Naive B cell (primary cell): ENCODE results near the gene FBXL7. TPM values are rescaled to one million over a fixed set of nuclear protein-coding genes. Genes with fewer than 3 reads are reported as not detected.
A peak's percentile ranks its signal among the peaks of the same experiment; 100 is the strongest.

Experiments used
- ATAC-seq, 2 donors: fragments of 150-1000 bp; cut with Tn5 transposase; 2 replicates each; pipeline ENCODE4 v1.10.0; 2021; ENCODE audit warnings: low read depth in 2 of 2, mild to moderate bottlenecking in 2 of 2, moderate library complexity in 2 of 2
- DNase-seq: peaks from one replicate; pipeline ENCODE4 v3.0.0; 2022
- H3K27ac Mint-ChIP-seq, 6 donors: one replicate each; pipeline ENCODE4 v1.8.0; 2020 to 2022; ENCODE audit warnings: mild to moderate bottlenecking in 6 of 6, mixed read lengths in 6 of 6, moderate library complexity in 5 of 6, inconsistent platforms in 2 of 6
- H3K27me3 Mint-ChIP-seq, 3 donors: one replicate each; pipeline ENCODE4 v1.8.0; 2021 to 2022; ENCODE audit warnings: mixed read lengths in 3 of 3, mild to moderate bottlenecking in 1 of 3
- H3K36me3 Mint-ChIP-seq, 2 donors: one replicate each; pipeline ENCODE4 v1.8.0; 2020 to 2022; ENCODE audit warnings: mixed read lengths in 2 of 2, inconsistent platforms in 1 of 2, mild to moderate bottlenecking in 1 of 2
- H3K4me1 Mint-ChIP-seq, 3 donors: one replicate each; pipeline ENCODE4 v1.8.0; 2020 to 2022; ENCODE audit warnings: mixed read lengths in 3 of 3, inconsistent platforms in 1 of 3, mild to moderate bottlenecking in 1 of 3, moderate library complexity in 1 of 3
- H3K4me3 Mint-ChIP-seq, 8 donors: one replicate each; pipeline ENCODE4 v1.8.0; 2020 to 2022; ENCODE audit warnings: mild to moderate bottlenecking in 8 of 8, mixed read lengths in 8 of 8, moderate library complexity in 8 of 8, inconsistent platforms in 2 of 8
- H3K9me3 Mint-ChIP-seq, 7 donors: one replicate each; pipeline ENCODE4 v1.8.0; 2020 to 2022; ENCODE audit warnings: mixed read lengths in 7 of 7, mild to moderate bottlenecking in 5 of 7, inconsistent platforms in 2 of 7, moderate library complexity in 1 of 7
- polyA plus RNA-seq, 6 donors: library from polyadenylated mRNA; unstranded; fragments of 300-500 nt; fragmentation: Illumina TruSeq; gene quantifications; one replicate each; pipeline ENCODE4 v1.2.3, GENCODE V29; 2021; ENCODE audit warnings: low read depth in 6 of 6

Gene FBXL7
- polyA plus RNA-seq, 6 donors from 2014 or later, result not detected

DNA sequence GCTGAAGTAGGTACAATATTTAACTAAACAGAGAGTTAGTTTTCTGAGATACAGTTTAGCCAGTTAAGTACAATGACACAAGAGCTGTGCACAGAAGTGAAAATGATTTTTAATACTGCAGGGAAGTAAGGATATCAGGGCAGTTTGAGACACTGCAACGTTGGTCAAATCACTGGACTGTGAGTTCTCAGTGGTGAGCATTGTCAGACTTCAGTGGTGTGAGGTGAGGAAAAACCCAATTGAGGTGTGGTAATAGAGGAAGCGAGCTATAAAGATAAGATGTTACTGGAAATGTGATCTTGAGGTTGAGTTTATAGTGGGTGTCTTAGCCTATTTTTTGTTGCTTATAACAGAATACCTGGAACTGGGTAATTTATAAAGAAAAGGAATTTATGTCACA, 12.8 kb upstream of the FBXL7 start:
- H3K27ac Mint-ChIP-seq, result no peak overlapping the region
- H3K4me3 Mint-ChIP-seq, result no peak overlapping the region
- no peaks in the 10 kb centered on the region for H3K36me3 Mint-ChIP-seq
- no peak for ATAC-seq
- no peak for DNase-seq
- H3K27me3 Mint-ChIP-seq, result no peaks in the 10 kb centered on the region
- H3K9me3 Mint-ChIP-seq, result peaks cover 0 to 8% (median 3%) of the 10 kb centered on the region in 7 donors
- no peaks in the 10 kb centered on the region for H3K4me1 Mint-ChIP-seq

DNA sequence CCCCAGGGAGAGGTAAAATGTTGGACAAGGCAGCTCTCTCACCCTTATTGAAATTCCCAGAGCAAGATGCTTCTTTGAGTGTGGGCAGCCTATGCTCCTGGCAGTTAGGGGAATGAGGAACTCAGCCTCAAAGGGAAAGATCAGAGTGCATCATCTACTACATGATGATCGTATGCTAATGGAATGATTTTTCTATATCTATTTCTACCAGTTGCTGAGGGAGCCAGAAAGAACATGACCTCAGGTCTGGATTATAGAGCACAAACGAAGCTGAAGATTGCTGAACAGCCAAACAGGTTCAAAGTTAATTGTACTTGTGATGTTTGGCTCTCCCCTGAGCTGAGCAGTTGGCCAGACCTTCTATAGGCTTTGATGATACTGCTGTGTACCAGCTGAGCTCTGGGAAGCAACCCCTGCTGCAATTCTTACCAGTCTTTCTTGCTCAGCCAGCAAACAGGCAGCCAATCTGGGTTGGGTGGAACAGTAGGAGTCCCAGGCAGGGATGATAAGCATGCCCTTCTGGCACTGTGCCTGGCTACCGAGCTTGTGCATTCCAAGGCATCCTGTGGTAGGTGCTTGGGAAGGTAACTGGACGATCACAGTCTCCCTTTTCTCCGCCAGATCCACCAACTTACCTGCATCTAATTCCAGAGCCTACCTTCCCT, 10.3 kb upstream of the FBXL7 start:
- no peak for ATAC-seq
- Mint-ChIP-seq H3K4me1 (no peaks in the 10 kb centered on the region), H3K4me3 (no peak overlapping the region), H3K36me3 (no peaks in the 10 kb centered on the region), H3K27ac (no peak overlapping the region), H3K27me3 (peaks cover 0 to 4% (median 0%) of the 10 kb centered on the region in 3 donors), H3K9me3 (peaks cover 0 to 19% (median 3%) of the 10 kb centered on the region in 7 donors)
- no peak for DNase-seq

DNA sequence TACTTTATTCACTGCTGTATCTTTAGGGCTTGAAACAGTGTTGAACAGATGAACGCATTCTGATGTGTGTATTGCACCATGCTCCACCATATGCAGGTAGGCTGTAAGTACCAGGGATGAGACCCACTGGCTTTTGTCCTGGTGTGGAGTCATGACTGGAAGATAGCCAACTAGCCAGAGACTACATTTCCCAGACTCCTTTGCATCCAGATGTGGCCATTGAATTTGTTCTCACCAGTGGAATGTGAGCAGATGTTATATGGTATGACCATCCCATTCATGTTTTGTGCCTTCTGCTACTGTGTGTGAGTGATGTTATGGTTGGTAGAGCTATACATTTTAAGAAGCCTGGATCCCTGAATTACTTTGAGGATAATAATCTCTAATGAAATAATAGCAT, 7.4 kb upstream of the FBXL7 start:
- Mint-ChIP-seq H3K4me3 (no peak overlapping the region), H3K27me3 (peaks cover 0 to 13% (median 0%) of the 10 kb centered on the region in 3 donors), H3K36me3 (no peaks in the 10 kb centered on the region), H3K27ac (no peak overlapping the region), H3K4me1 (no peaks in the 10 kb centered on the region), H3K9me3 (peaks cover 0 to 19% (median 3%) of the 10 kb centered on the region in 7 donors)
- DNase-seq (no peak), ATAC-seq (no peak)

DNA sequence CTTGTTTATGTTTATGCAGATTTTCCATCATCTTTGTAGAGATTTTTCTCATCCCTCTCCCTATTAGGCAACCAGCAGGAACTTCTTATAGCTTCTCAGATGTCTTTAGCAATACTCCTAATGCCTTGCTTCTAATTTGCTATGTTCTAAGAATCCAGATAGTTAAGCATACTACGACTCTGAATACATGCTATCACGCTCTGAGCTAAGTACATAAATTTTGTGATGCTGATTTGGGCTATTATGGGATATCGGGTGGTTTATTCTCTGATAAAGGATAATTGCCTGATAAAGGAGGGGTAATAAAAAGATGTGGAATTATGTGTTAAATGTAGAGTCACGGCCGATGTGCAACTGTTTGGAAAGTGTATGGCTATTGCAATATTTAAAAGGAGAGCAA, 6.5 kb upstream of the FBXL7 start:
- DNase-seq (no peak), ATAC-seq (no peak)
- peaks cover 7 to 20% (median 9%) of the 10 kb centered on the region in 3 donors for H3K27me3 Mint-ChIP-seq
- H3K4me3 Mint-ChIP-seq, result no peak overlapping the region
- no peaks in the 10 kb centered on the region for H3K36me3 Mint-ChIP-seq
- H3K4me1 Mint-ChIP-seq, result no peaks in the 10 kb centered on the region
- H3K27ac Mint-ChIP-seq, result no peak overlapping the region
- H3K9me3 Mint-ChIP-seq, result peaks cover 0 to 28% (median 3%) of the 10 kb centered on the region in 7 donors

DNA sequence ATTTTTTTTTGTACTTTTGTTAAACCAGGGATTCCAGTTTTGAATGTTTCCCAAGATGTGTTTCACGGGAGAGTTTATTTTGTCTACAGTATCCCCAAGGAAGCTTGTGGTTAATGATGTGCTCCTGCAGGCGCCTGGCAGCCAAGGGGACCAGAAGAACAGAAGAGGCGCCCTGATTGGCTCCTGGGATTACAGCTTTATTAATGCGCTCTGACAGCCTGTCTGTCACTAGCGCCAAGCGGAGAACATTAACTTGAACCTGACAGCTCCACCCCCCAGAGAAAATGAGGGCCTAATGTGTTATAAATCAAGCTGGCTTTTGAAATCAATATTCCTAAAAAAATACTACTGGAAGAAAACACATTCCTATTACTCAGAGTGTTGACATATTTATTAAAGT, 5.0 kb upstream of the FBXL7 start:
- H3K27me3 Mint-ChIP-seq, result peaks cover 17 to 20% (median 18%) of the 10 kb centered on the region in 3 donors
- H3K9me3 Mint-ChIP-seq, result peaks cover 0 to 40% (median 2%) of the 10 kb centered on the region in 7 donors
- no peak overlapping the region for H3K4me3 Mint-ChIP-seq
- H3K36me3 Mint-ChIP-seq, result no peaks in the 10 kb centered on the region
- no peak overlapping the region for H3K27ac Mint-ChIP-seq
- DNase-seq (no peak), ATAC-seq (no peak)
- no peaks in the 10 kb centered on the region for H3K4me1 Mint-ChIP-seq

DNA sequence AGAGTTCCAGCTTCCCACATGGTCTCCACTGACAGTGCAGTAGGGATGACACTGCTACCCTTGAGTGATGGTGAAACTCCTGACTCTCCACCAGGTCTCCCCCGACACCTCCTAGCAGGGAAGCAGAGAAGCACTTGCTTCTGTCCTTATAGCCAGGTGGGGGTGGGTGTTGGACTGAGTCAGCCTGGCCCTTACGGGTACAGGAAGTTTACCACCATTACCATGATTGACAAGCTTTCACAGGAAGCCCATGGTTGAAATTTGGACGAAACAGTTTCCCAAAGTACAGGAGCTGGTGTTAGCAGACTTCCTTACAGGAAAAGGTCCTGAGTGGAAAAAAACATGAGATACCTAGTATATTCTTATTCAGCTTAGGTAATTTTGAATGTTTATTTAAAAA, 3.1 kb upstream of the FBXL7 start:
- Mint-ChIP-seq H3K4me3 (no peak overlapping the region), H3K36me3 (peaks cover 0 to 4% of the 10 kb centered on the region in 2 donors), H3K9me3 (peaks cover 0 to 40% (median 1%) of the 10 kb centered on the region in 7 donors), H3K27me3 (peaks cover 29 to 32% (median 30%) of the 10 kb centered on the region in 3 donors), H3K27ac (no peak overlapping the region), H3K4me1 (peaks cover 0 to 5% (median 0%) of the 10 kb centered on the region in 3 donors)
- DNase-seq (no peak), ATAC-seq (no peak)

DNA sequence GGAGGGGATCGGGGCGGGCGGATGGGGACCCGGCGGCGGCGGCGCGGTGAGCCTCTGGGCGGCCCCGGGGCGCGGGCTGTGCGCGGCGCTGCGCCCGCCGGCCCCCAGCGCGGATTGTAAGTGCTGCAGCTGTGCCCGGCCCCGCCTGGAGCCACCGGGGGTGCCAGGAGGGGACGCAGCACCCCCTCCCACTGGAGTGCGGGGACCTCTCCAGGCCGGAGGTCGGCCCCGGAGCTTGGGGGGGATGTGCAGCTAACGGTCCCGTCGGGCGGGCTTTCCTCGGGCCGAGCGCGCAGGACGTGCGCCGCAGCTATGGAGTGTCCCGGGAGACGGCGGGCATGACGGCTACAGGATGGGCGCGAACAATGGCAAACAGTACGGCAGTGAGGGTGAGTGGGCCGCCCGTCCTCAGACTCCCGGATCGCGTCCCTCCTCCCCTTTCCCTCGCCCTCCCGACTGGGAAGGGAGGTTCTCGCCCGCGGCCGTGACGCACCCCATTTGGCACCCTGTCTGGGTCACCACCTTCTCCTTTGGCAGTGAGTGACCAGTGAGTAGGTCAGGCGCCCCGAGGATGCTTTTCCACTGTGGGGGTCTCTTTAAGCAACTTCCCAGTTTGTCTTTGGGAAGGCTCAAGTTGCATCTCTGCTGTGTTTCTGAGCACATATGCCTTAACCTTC, 483 bp downstream of the FBXL7 start:
- Mint-ChIP-seq H3K4me1 (peaks cover 0 to 5% (median 0%) of the 10 kb centered on the region in 3 donors), H3K27ac (no peak overlapping the region), H3K27me3 (peaks cover 34 to 53% (median 37%) of the 10 kb centered on the region in 3 donors), H3K4me3 (no peak overlapping the region), H3K36me3 (peaks cover 0 to 4% of the 10 kb centered on the region in 2 donors), H3K9me3 (peaks cover 0 to 39% (median 3%) of the 10 kb centered on the region in 7 donors)
- DNase-seq (no peak), ATAC-seq (no peak)

DNA sequence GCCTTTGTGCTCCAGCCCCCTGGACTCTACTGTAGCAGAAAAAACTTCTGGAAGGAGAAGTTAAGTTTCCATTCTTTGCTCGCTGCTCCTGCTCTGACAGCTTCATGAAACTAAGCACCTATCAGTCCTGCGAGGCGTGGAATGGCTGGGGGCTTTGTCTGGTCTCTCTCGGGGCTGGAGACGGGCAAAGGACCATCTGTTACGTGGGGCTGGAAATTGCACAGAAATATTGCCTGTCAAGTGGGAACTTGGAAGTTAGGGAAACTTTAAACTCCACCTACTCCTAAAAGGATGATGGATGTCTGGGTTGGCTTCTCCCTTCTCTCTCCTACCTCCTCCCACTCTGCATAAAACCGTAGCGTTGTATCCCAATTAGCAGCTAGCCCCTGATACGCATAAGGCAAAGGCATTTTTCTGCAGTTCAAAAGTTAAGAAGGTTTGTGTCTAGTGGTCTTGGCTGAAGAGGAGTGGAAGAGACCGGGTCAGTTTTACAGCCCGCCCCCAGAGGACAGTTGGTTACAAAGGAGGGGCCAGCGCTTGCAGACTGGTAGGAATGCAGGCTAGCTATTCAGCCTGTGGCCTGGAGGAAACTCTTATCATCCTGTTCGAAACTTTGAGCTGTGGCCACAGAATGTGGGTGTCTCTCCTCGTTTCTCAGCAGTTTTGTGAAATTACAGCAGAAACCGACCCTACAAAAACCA, 1.3 kb downstream of the FBXL7 start:
- H3K4me3 Mint-ChIP-seq, result no peak overlapping the region
- H3K27ac Mint-ChIP-seq, result no peak overlapping the region
- H3K36me3 Mint-ChIP-seq, result peaks cover 0 to 4% of the 10 kb centered on the region in 2 donors
- ATAC-seq (no peak), DNase-seq (no peak)
- peaks cover 30 to 53% (median 37%) of the 10 kb centered on the region in 3 donors for H3K27me3 Mint-ChIP-seq
- H3K4me1 Mint-ChIP-seq, result peaks cover 0 to 5% (median 0%) of the 10 kb centered on the region in 3 donors
- H3K9me3 Mint-ChIP-seq, result peaks cover 0 to 39% (median 3%) of the 10 kb centered on the region in 7 donors

DNA sequence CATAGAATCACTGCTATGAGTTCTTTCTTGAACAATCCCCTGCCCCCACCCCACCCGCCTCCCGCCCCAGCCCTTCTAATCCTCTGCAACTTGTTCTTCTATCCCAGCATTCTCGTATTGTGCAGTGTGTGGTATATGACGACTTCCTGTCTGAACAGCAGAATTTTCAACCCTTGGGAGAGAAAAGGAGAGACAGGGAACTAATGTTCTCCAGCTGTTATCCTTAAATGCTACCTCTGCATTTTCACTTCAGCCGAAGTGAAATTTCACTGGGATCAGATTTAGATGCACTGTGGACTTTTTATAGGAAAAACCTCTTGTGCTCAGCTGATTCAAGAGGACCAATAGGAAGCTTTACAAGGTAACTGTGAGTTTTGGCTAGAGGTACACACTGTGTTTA, 2.2 kb downstream of the FBXL7 start:
- H3K4me3 Mint-ChIP-seq, result peak overlapping the region in 1 of 8 donors; percentile 1
- H3K36me3 Mint-ChIP-seq, result peaks cover 0 to 4% of the 10 kb centered on the region in 2 donors
- DNase-seq (no peak), ATAC-seq (no peak)
- H3K9me3 Mint-ChIP-seq, result peaks cover 0 to 39% (median 3%) of the 10 kb centered on the region in 7 donors
- peaks cover 0 to 5% (median 0%) of the 10 kb centered on the region in 3 donors for H3K4me1 Mint-ChIP-seq
- no peak overlapping the region for H3K27ac Mint-ChIP-seq
- peaks cover 29 to 53% (median 37%) of the 10 kb centered on the region in 3 donors for H3K27me3 Mint-ChIP-seq

DNA sequence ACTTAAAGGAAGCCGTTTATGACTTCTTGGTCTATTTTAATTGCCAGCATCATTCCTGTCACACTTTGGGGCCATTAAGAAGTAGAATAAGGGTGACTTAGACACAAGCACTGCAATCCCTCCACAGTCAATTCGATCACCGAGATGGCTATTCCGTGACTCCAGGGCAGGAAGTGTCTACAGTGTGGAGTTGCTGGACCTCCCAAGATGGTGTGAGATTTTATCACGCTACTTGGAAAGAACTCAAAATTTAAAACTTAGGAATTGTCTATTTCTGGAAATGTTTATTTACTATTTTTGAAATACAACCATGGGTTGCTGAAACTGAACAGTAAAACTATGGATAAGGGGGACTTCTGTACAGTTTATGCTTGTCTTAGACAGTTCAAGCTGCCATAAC, 6.2 kb downstream of the FBXL7 start:
- Mint-ChIP-seq H3K4me3 (no peak overlapping the region), H3K27ac (no peak overlapping the region), H3K9me3 (peaks cover 0 to 18% (median 2%) of the 10 kb centered on the region in 7 donors), H3K27me3 (peaks cover 14 to 28% (median 15%) of the 10 kb centered on the region in 3 donors), H3K36me3 (peaks cover 0 to 2% of the 10 kb centered on the region in 2 donors), H3K4me1 (peaks cover 0 to 3% (median 0%) of the 10 kb centered on the region in 3 donors)
- ATAC-seq, result no peak
- no peak for DNase-seq

DNA sequence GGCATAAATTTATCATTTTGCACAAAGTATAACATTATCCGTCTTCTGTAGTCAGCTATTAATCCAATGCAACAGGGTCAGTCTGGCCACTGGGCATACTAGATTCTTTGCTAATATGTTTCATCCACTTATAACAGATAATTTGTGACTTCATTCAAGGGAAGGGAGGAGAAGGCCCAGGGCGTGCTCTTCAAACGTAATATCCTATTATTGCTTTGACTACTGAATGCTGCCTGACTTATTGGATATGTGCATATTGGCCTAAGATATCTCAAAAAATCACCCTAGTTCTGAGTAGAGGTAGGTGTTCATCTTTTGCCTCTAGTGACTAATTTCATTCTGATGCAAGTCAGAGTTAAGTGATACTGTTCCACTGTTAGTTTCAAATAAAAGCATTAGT, 6.9 kb downstream of the FBXL7 start:
- ATAC-seq, result no peak
- H3K27me3 Mint-ChIP-seq, result peaks cover 7 to 20% (median 9%) of the 10 kb centered on the region in 3 donors
- H3K9me3 Mint-ChIP-seq, result peaks cover 0 to 18% (median 2%) of the 10 kb centered on the region in 7 donors
- no peak overlapping the region for H3K4me3 Mint-ChIP-seq
- DNase-seq, result no peak
- no peak overlapping the region for H3K27ac Mint-ChIP-seq
- no peaks in the 10 kb centered on the region for H3K4me1 Mint-ChIP-seq
- no peaks in the 10 kb centered on the region for H3K36me3 Mint-ChIP-seq

DNA sequence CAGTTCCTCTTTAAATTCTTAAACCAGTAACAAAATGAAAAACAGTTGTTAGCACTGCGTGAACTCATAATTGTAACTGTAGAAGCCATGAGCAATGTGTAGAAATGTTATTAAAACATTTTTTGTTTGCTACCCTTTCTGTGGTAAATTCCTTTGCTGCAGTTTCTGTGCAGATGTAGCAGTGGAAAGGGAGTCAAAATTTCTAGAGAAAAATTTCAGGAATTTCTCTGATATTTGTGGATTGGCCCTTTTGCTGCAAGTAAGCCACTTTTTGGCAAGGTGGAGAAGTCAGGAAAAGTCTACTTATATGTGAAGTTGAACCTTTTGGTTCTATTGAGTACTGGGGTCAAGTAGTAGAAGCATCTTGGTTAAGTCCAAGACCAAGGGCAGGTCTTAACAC, 10.1 kb downstream of the FBXL7 start:
- Mint-ChIP-seq H3K9me3 (peaks cover 0 to 5% (median 0%) of the 10 kb centered on the region in 7 donors), H3K27me3 (no peaks in the 10 kb centered on the region), H3K4me1 (no peaks in the 10 kb centered on the region), H3K36me3 (no peaks in the 10 kb centered on the region), H3K27ac (no peak overlapping the region), H3K4me3 (no peak overlapping the region)
- DNase-seq (no peak), ATAC-seq (no peak)

DNA sequence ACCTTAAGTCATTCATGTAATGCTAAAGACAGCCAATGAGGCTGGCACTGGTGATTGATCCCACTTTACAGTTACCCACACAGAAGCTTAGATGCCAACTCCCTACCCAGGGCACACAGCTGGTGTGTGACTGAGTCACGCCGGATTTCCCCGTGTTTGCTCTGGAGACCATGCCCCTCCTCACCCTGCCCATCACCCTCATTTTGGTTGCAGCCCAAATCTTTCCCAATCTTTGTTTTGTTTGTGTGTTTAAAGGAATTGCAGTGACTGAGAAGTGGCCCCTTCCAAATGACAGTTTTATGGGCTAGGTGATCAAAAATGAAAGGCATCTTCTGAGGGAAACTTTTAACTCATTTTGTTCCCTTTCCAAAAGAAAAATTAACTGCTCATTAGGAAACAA, 10.9 kb downstream of the FBXL7 start:
- ATAC-seq, result no peak
- no peak overlapping the region for H3K27ac Mint-ChIP-seq
- no peaks in the 10 kb centered on the region for H3K4me1 Mint-ChIP-seq
- no peak overlapping the region for H3K4me3 Mint-ChIP-seq
- peaks cover 0 to 2% (median 0%) of the 10 kb centered on the region in 7 donors for H3K9me3 Mint-ChIP-seq
- no peaks in the 10 kb centered on the region for H3K27me3 Mint-ChIP-seq
- H3K36me3 Mint-ChIP-seq, result no peaks in the 10 kb centered on the region
- no peak for DNase-seq
